Measurements from ENCODE around the gene ERGIC1. TPM values are rescaled to one million over a fixed set of nuclear protein-coding genes. Genes with fewer than 3 reads are reported as not detected.

The ERGIC1 gene
- total and polyA plus RNA-seq, 2 of the 8 experiments (the other 6 are each of a cell fraction or from before 2014, with no cell fraction given): 95.3 to 106 TPM

DNA sequence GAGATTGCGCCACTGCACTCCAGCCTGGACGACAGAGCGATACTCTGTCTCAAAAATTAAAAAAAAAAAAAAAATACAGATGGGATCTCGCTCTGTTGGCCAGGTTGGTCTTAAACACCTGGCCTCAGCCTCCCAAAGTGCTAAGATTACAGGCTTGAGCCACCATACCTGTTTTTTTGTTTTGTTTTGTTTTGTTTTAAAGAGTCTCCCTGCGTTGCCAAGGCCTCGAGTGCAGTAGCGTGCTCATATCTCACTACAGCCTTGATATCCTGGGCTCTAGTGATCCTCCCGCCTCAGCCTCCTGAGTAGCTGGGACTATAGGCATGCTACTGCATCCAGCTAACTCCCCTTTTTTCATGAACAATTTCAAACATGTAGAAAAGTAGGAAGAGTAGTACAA is 156.7 kb downstream of the ERGIC1 start (continued):
- TF ChIP-seq KDM5A (IDR thresholded peaks at IDR 0.05; ENCODE audit: low read length): no peak
- no peak for TF ChIP-seq TAF7 (optimal IDR thresholded peaks at IDR 0.05; ENCODE audit: borderline replicate concordance, low read depth, low read length)
- no peak for TF ChIP-seq GABPA (IDR thresholded peaks at IDR 0.05; ENCODE audit: borderline replicate concordance, insufficient read depth, low read length)
- no peak for TF ChIP-seq YY1 (IDR thresholded peaks at IDR 0.05; ENCODE audit: low read depth, low read length)
